Caco-2 (cell line): Measurements from ENCODE around the gene RASD2. TPM values are rescaled to one million over a fixed set of nuclear protein-coding genes. Genes with fewer than 3 reads are reported as not detected.

Experiments
- BruUV-seq: library from RNA; stranded (reverse); fragments of 400-500 nt; replicated peaks from 2 replicates; lab custom pipeline; 2021; lab: Mats Ljungman, UMichigan
- CTCF ChIA-PET: fragments of 300-600 bp; sonication (Branson Sonifier 250); formaldehyde crosslinking; loops from one replicate; lab custom pipeline; 2022; ENCODE audit warnings: antibody characterized with exemption; lab: Charles Lee
- POLR2A ChIA-PET: fragments of 300-600 bp; sonication (Branson Sonifier 250); formaldehyde crosslinking; loops from one replicate; lab custom pipeline; 2022; ENCODE audit warnings: antibody characterized with exemption; lab: Charles Lee
- DNase-seq, 2 experiments: peaks; one replicate each; pipeline versions ENCODE4 v3.0.0 to v3.0.0-alpha.2; 2020 to 2022
- H3K27me3 ChIP-seq: replicated peaks from 2 replicates; pipeline ENCODE4 v1.6.0; 2011; ENCODE audit warnings: low read length; ENCODE audit not compliant: control insufficient read depth, insufficient read depth
- H3K36me3 ChIP-seq: 2 replicates; pipeline ENCODE4 v1.5.1; 2011; ENCODE audit warnings: low read length; ENCODE audit not compliant: control insufficient read depth, insufficient read depth
- H3K4me1 ChIP-seq: fragments of 250-450 bp; sonication (Bioruptor Pico); 2 replicates; pipeline ENCODE4 v1.5.1; 2020; ENCODE audit warnings: mild to moderate bottlenecking
- H3K4me3 ChIP-seq: 2 replicates; pipeline ENCODE4 v1.5.1; 2011; ENCODE audit warnings: low read depth, mild to moderate bottlenecking, control low read depth, low read length
- H3K9me3 ChIP-seq: fragments of 250-450 bp; sonication (Bioruptor Pico); 2 replicates; pipeline ENCODE4 v1.5.1; 2020; ENCODE audit warnings: mild to moderate bottlenecking, moderate library complexity
- H3K27ac Mint-ChIP-seq: one replicate; pipeline ENCODE4 v1.8.0; 2022; ENCODE audit warnings: mixed read lengths; ENCODE audit not compliant: unreplicated experiment
- H3K27me3 Mint-ChIP-seq: one replicate; pipeline ENCODE4 v1.8.0; 2022; ENCODE audit warnings: mixed read lengths; ENCODE audit not compliant: insufficient read depth, unreplicated experiment
- H3K36me3 Mint-ChIP-seq: one replicate; pipeline ENCODE4 v1.8.0; 2022; ENCODE audit warnings: mild to moderate bottlenecking, mixed read lengths; ENCODE audit not compliant: insufficient read depth, unreplicated experiment
- H3K4me1 Mint-ChIP-seq: one replicate; pipeline ENCODE4 v1.8.0; 2022; ENCODE audit warnings: low read depth, mixed read lengths; ENCODE audit not compliant: unreplicated experiment
- H3K4me3 Mint-ChIP-seq: one replicate; pipeline ENCODE4 v1.8.0; 2022; ENCODE audit warnings: mild to moderate bottlenecking, moderate library complexity, mixed read lengths; ENCODE audit not compliant: unreplicated experiment
- H3K9me3 Mint-ChIP-seq: one replicate; pipeline ENCODE4 v1.8.0; 2022; ENCODE audit warnings: mixed read lengths; ENCODE audit not compliant: unreplicated experiment
- intact Hi-C: fragments of 100-400 bp; cut with micrococcal nuclease; formaldehyde crosslinking; loops from one replicate; pipeline ENCODE4 v1.10.0; 2022; ENCODE audit not compliant: unreplicated experiment
- total RNA-seq: library from RNA; stranded (reverse); gene quantifications from 2 replicates; pipeline ENCODE4 v1.2.3, GENCODE V29; 2022
- TF ChIP-seq, protein P1 (sequence below), 2 experiments: fragments of 200-600 bp in 1 of 2; IDR thresholded peaks; 1 replicate in 1 of 2; 2 replicates in 1 of 2; pipeline versions ENCODE4 v1.5.1 to v1.8.0; 2011 to 2022; ENCODE audit warnings: antibody characterized with exemption in 1 of 2, control low read depth in 1 of 2, inconsistent platforms in 1 of 2, low read depth in 1 of 2, low read length in 1 of 2, mild to moderate bottlenecking in 1 of 2, moderate library complexity in 1 of 2; ENCODE audit not compliant: insufficient read depth in 1 of 2, severe bottlenecking in 1 of 2, unreplicated experiment in 1 of 2

Gene RASD2
- total RNA-seq, 1 experiment from 2014 or later: 0.09 TPM

GRCh38 chr22:35572556-35572955 lies 31.9 kb downstream of the RASD2 start:
- no peaks in the 10 kb centered on the region for H3K4me1 ChIP-seq
- TF ChIP-seq, protein P1, sequence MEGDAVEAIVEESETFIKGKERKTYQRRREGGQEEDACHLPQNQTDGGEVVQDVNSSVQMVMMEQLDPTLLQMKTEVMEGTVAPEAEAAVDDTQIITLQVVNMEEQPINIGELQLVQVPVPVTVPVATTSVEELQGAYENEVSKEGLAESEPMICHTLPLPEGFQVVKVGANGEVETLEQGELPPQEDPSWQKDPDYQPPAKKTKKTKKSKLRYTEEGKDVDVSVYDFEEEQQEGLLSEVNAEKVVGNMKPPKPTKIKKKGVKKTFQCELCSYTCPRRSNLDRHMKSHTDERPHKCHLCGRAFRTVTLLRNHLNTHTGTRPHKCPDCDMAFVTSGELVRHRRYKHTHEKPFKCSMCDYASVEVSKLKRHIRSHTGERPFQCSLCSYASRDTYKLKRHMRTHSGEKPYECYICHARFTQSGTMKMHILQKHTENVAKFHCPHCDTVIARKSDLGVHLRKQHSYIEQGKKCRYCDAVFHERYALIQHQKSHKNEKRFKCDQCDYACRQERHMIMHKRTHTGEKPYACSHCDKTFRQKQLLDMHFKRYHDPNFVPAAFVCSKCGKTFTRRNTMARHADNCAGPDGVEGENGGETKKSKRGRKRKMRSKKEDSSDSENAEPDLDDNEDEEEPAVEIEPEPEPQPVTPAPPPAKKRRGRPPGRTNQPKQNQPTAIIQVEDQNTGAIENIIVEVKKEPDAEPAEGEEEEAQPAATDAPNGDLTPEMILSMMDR (IDR thresholded peaks at IDR 0.05; ENCODE audit: insufficient read depth in 1 of 2, low read depth in 1 of 2, low read length in 1 of 2, severe bottlenecking in 1 of 2, unreplicated experiment in 1 of 2): no peak
- no peaks in the 10 kb centered on the region for H3K9me3 ChIP-seq
- no peaks in the 10 kb centered on the region for H3K27me3 ChIP-seq
- no peak for DNase-seq
- Mint-ChIP-seq H3K9me3 (no peaks in the 10 kb centered on the region), H3K36me3 (no peaks in the 10 kb centered on the region), H3K27ac (no peak overlapping the region), H3K4me3 (no peak overlapping the region), H3K27me3 (no peaks in the 10 kb centered on the region), H3K4me1 (peaks cover 11% of the 10 kb centered on the region)
- BruUV-seq: no TSS peak
- ChIA-PET CTCF (no interaction called here), POLR2A (no interaction called here)
- H3K36me3 ChIP-seq: no peaks in the 10 kb centered on the region
- intact Hi-C loops: no loop called here
- no peak overlapping the region for H3K4me3 ChIP-seq

DNA sequence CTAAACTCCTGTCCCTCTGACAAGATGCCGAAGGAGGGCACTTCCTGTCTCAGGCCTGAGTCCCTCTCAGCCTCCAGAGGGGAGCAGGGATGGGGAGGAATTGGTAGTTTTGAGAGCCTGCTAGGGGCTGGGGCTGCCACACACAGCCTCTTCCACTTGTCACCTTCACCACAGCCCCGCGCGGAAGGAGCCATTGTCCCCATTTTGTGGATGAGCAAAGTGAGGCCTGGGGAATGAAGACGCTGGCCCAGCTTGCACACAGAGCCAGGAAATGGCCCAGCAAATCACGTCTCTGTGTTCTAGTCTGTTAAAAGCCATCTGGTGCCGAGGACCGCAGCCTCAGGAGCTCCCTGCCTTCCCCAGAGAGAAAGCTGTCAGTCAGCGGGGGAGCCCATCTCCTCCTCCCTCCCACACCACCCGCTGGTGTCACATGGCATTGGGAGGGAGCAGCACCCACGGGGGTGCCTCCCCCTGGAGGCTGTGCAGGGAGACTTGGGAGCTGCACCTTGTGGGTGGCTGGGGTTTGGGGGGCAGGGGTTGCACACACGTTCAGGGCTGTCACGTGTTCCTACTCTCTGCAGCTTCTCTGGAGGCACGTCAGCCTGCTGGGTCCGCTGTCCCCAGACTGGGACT lies 34.6 kb downstream of the RASD2 start:
- Histone ChIP-seq H3K4me3 (no peak overlapping the region), H3K36me3 (no peaks in the 10 kb centered on the region), H3K4me1 (no peaks in the 10 kb centered on the region), H3K27me3 (no peaks in the 10 kb centered on the region), H3K9me3 (no peaks in the 10 kb centered on the region)
- DNase-seq: no peak
- ChIA-PET CTCF (interaction anchor here (0.5 to 1.0 kb wide), 2 partner anchors 8 to 135 kb away, joined by 4 to 6 read pairs; no protein-coding TSS in a partner anchor), POLR2A (no interaction called here)
- BruUV-seq: no TSS peak
- Mint-ChIP-seq H3K36me3 (no peaks in the 10 kb centered on the region), H3K4me3 (no peak overlapping the region), H3K27me3 (no peaks in the 10 kb centered on the region), H3K27ac (no peak overlapping the region), H3K4me1 (no peaks in the 10 kb centered on the region), H3K9me3 (no peaks in the 10 kb centered on the region)
- TF ChIP-seq, protein P1 (IDR thresholded peaks at IDR 0.05; ENCODE audit: insufficient read depth in 1 of 2, low read depth in 1 of 2, low read length in 1 of 2, severe bottlenecking in 1 of 2, unreplicated experiment in 1 of 2): no peak
- intact Hi-C loops: no loop called here

GRCh38 chr22:35576671-35577070 lies 36.0 kb downstream of the RASD2 start:
- ChIA-PET POLR2A (no interaction called here), CTCF (no interaction called here)
- Mint-ChIP-seq H3K9me3 (no peaks in the 10 kb centered on the region), H3K27ac (no peak overlapping the region), H3K27me3 (no peaks in the 10 kb centered on the region), H3K4me1 (no peaks in the 10 kb centered on the region), H3K4me3 (no peak overlapping the region), H3K36me3 (no peaks in the 10 kb centered on the region)
- no peaks in the 10 kb centered on the region for H3K4me1 ChIP-seq
- H3K27me3 ChIP-seq: no peaks in the 10 kb centered on the region
- H3K9me3 ChIP-seq: no peaks in the 10 kb centered on the region
- H3K4me3 ChIP-seq: no peak overlapping the region
- DNase-seq: no peak
- no peaks in the 10 kb centered on the region for H3K36me3 ChIP-seq
- BruUV-seq: no TSS peak
- TF ChIP-seq, protein P1 (IDR thresholded peaks at IDR 0.05; ENCODE audit: insufficient read depth in 1 of 2, low read depth in 1 of 2, low read length in 1 of 2, severe bottlenecking in 1 of 2, unreplicated experiment in 1 of 2): no peak
- intact Hi-C loops: no loop called here
